HG03457 (cell line): ENCODE data around the gene WIPF2.
A peak's percentile ranks its signal among the peaks of the same experiment; 100 is the strongest.

Source experiments
- ATAC-seq: cut with Tn5 transposase; IDR thresholded peaks from one replicate; pipeline ENCODE4 v1.9.1; 2021; ENCODE audit warnings: moderate number of reproducible peaks; ENCODE audit not compliant: unreplicated experiment

WIPF2 gene

GRCh38 chr17:40244255-40244654, 25.2 kb downstream of the WIPF2 start:
- no peak for ATAC-seq

- ATAC-seq, result no peak
Measured at GRCh38 chr17:40247926-40248495, 28.9 kb downstream of the WIPF2 start.

GRCh38 chr17:40248507-40248906, 29.4 kb downstream of the WIPF2 start:
- ATAC-seq, result no peak

GRCh38 chr17:40251576-40251975, 32.5 kb downstream of the WIPF2 start:
- no peak for ATAC-seq

GRCh38 chr17:40253565-40253964, 34.5 kb downstream of the WIPF2 start:
- no peak for ATAC-seq

GRCh38 chr17:40259505-40259904, 40.4 kb downstream of the WIPF2 start:
- ATAC-seq, result no peak

GRCh38 chr17:40260528-40260927, 41.4 kb downstream of the WIPF2 start:
- ATAC-seq, result no peak

- no peak for ATAC-seq
Measured at GRCh38 chr17:40264458-40265185, 45.5 kb downstream of the WIPF2 start.

GRCh38 chr17:40265337-40265736, 46.2 kb downstream of the WIPF2 start:
- ATAC-seq, result no peak

GRCh38 chr17:40266882-40267281, 47.8 kb downstream of the WIPF2 start:
- no peak for ATAC-seq

- ATAC-seq, result no peak
Measured at GRCh38 chr17:40268141-40268712, 49.1 kb downstream of the WIPF2 start.

- no peak for ATAC-seq
Measured at GRCh38 chr17:40278414-40278813, 59.3 kb downstream of the WIPF2 start.

- ATAC-seq, result no peak
Measured at GRCh38 chr17:40279402-40279801, 60.3 kb downstream of the WIPF2 start.

GRCh38 chr17:40281663-40282062, 62.6 kb downstream of the WIPF2 start:
- no peak for ATAC-seq

GRCh38 chr17:40283662-40284061, 64.6 kb downstream of the WIPF2 start:
- ATAC-seq, result no peak

- ATAC-seq, result no peak
Measured at GRCh38 chr17:40284085-40284713, 65.1 kb downstream of the WIPF2 start.

- no peak for ATAC-seq
Measured at GRCh38 chr17:40286473-40286872, 67.4 kb downstream of the WIPF2 start.

- ATAC-seq, result no peak
Measured at GRCh38 chr17:40287159-40287493, 68.0 kb downstream of the WIPF2 start.

- ATAC-seq, result peak; percentile 83
Measured at GRCh38 chr17:40287494-40288369, 68.6 kb downstream of the WIPF2 start, which contains the start of gene CDC6. TSS of gene CDC6 (plus strand) at chr17:40287879. CDS start at chr17:40289421, 1,542 bp downstream.

GRCh38 chr17:40290629-40291280, 71.7 kb downstream of the WIPF2 start:
- ATAC-seq, result no peak

- ATAC-seq, result no peak
Measured at GRCh38 chr17:40291281-40291664, 72.2 kb downstream of the WIPF2 start.
